SK-N-MC (cell line): ENCODE measurements around the gene CD34.

Source experiments
- EZH2 ChIP-seq: fragments of 200-600 bp; sonication (generic); IDR thresholded peaks from one replicate; pipeline ENCODE4 v1.6.1; 2017; ENCODE audit warnings: antibody characterized with exemption
- POLR2AphosphoS5 ChIP-seq: IDR thresholded peaks from 2 replicates; pipeline ENCODE4 v1.6.1; 2012; ENCODE audit warnings: mild to moderate bottlenecking, low read depth, low read length, borderline replicate concordance

DNA sequence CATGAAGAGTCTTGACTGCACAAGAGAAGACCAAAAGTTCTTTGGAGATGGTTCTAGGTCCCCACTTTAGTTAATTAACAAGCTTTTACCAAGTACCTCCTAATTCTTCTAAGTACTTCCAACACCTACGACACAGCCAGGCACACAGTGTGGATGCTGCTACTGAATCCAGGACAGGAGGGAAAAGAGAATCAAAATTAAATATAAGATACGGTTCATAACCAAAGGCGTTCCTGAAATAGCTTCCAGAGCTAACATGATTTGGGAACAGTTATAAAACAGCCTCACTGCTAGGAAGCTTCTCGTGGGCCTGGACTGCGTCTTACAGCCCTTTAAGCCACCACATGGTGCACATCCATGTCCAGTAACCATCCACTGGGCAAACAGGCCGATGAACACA is 75.0 kb downstream of the CD34 start:
- TF ChIP-seq POLR2AphosphoS5 (no peak), EZH2 (no peak)
